ENCODE results near the gene PLPPR3.

Gene PLPPR3

GRCh38 chr19:845707-846521, 24.2 kb upstream of the PLPPR3 start:
- no peak for TF ChIP-seq GATA3 (IDR thresholded peaks at IDR 0.05; ENCODE audit: low read depth, low read length)
- no peak for TF ChIP-seq GATA2 (IDR thresholded peaks at IDR 0.05; ENCODE audit: low read depth, low read length)

GRCh38 chr19:844546-844971, 22.8 kb upstream of the PLPPR3 start:
- TF ChIP-seq GATA3 (IDR thresholded peaks at IDR 0.05; ENCODE audit: low read depth, low read length) (no peak), GATA2 (IDR thresholded peaks at IDR 0.05; ENCODE audit: low read depth, low read length) (no peak)

GRCh38 chr19:843836-844545, 22.2 kb upstream of the PLPPR3 start:
- TF ChIP-seq GATA3 (IDR thresholded peaks at IDR 0.05; ENCODE audit: low read depth, low read length) (no peak), GATA2 (IDR thresholded peaks at IDR 0.05; ENCODE audit: low read depth, low read length) (no peak)

GRCh38 chr19:843180-843835, 21.6 kb upstream of the PLPPR3 start:
- TF ChIP-seq GATA3 (IDR thresholded peaks at IDR 0.05; ENCODE audit: low read depth, low read length) (no peak), GATA2 (IDR thresholded peaks at IDR 0.05; ENCODE audit: low read depth, low read length) (no peak)

DNA sequence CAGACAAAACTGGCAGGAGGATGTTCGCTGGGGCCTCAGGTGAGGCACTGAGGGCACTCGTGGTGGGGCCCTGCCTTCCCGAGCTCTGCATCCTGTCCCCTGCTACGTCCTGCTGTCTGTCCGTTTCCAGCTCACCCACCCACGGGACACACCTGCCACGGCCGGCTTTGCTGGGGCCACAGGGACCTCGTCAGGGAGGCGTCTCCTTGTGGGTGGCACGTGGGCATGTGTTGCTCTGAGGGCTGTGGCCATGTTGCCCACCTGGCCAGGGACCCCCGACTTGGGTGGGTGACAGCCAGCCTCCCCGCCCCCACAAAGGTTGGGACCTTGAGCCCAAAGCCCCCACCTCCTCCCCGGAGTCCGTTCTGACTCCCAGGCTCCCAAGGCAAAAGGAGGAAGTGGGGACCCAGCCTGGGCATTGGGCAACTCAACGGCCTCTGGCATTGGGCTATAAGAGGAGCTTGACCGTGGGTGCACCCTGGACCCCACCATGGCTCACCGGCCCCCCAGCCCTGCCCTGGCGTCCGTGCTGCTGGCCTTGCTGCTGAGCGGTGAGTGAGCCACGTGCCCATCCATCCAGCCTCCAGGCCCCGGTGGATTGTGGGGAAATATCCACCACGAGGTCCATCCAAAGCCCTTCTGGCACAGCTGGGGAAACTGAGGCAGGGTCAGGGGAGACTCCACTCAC, 18.9 kb upstream of the PLPPR3 start, which contains the start of gene PRTN3:
TSS of gene PRTN3 (plus strand) at position 481 of the 688 bp plus-strand sequence. CDS start at position 491, 10 bp downstream.
- no peak for TF ChIP-seq GATA2 (IDR thresholded peaks at IDR 0.05; ENCODE audit: low read depth, low read length)
- TF ChIP-seq GATA3 (IDR thresholded peaks at IDR 0.05; ENCODE audit: low read depth, low read length): no peak

- TF ChIP-seq GATA3 (IDR thresholded peaks at IDR 0.05; ENCODE audit: low read depth, low read length) (no peak), GATA2 (IDR thresholded peaks at IDR 0.05; ENCODE audit: low read depth, low read length) (no peak)
Observed at GRCh38 chr19:835210-835810, 13.6 kb upstream of the PLPPR3 start.

DNA sequence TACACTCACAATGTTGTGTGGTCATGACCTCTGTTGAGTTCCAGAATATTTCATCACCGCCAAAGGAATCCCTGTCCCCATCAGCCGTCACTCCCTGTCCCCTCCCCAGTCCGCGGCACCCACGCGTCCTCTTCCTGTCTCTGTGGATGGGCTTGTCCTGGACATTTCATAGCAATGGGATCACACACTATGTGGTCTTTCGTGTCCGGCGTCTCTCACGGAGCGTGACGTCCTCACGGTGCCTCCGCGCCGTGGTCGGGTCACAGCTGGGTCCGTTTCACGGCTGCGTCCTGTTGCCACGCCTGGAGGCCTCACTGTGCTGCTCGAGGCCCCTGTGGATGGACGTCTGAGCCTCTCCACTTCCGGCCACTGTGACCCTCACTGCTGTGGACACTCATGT, 12.5 kb upstream of the PLPPR3 start:
- TF ChIP-seq GATA2 (IDR thresholded peaks at IDR 0.05; ENCODE audit: low read depth, low read length) (no peak), GATA3 (IDR thresholded peaks at IDR 0.05; ENCODE audit: low read depth, low read length) (no peak)

- TF ChIP-seq GATA2 (IDR thresholded peaks at IDR 0.05; ENCODE audit: low read depth, low read length): no peak
- TF ChIP-seq GATA3 (IDR thresholded peaks at IDR 0.05; ENCODE audit: low read depth, low read length): no peak
Observed at GRCh38 chr19:831407-832369, 9.9 kb upstream of the PLPPR3 start.

- TF ChIP-seq GATA3 (IDR thresholded peaks at IDR 0.05; ENCODE audit: low read depth, low read length): no peak
- TF ChIP-seq GATA2 (IDR thresholded peaks at IDR 0.05; ENCODE audit: low read depth, low read length): no peak
Observed at GRCh38 chr19:829129-829758, 7.5 kb upstream of the PLPPR3 start.

DNA sequence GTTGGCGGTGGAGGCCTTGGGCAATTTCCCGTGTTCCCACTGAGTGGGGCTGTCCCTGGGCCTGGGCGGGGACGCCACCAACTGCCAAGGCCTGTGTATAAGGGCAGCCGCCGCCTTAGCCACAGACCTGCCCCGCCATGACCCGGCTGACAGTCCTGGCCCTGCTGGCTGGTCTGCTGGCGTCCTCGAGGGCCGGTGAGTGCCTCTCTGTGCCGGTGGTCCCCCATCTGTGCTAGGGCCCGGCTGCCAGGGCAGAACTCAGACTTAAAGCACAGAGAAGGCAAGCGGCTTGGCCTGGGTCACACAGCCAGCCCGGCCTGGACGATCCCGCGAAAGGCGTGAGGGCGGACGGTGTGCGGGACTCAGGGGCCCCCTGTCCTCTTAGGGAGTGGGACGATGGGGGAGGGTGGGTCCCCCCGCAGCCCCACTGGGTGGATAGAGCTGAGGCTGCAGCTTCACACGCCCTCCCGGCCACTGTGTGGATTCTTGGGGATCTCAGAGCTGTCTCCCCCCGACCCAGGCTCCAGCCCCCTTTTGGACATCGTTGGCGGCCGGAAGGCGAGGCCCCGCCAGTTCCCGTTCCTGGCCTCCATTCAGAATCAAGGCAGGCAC, 6.1 kb upstream of the PLPPR3 start, which contains the start of gene AZU1:
TSS of gene AZU1 (plus strand) at position 128 of the 612 bp plus-strand sequence. CDS start at position 138, 10 bp downstream.
- TF ChIP-seq GATA3 (IDR thresholded peaks at IDR 0.05; ENCODE audit: low read depth, low read length) (no peak), GATA2 (IDR thresholded peaks at IDR 0.05; ENCODE audit: low read depth, low read length) (no peak)

DNA sequence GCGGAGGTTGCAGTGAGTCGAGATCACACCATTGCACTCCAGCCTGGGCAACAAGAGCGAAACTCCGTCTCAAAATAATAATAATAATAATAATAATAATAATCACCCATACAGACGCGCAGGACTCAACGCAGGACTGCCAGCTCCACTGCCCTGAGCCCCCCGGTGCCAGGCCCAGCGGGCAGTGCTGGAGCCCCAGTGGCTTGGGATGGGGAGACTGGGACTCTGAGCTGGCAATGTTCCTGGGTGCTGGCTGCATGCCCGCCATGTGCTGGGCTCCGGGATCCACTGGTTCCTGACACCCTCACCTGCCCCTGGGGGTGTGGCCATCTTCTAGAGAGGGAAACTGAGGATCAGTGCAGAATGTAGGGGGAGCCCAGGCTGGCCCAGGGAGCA, 5.6 kb upstream of the PLPPR3 start:
- TF ChIP-seq GATA3 (IDR thresholded peaks at IDR 0.05; ENCODE audit: low read depth, low read length): no peak
- no peak for TF ChIP-seq GATA2 (IDR thresholded peaks at IDR 0.05; ENCODE audit: low read depth, low read length)

Measured in SH-SY5Y (cell line).